ENCODE data around the gene PTK7. TPM values are rescaled to one million over a fixed set of nuclear protein-coding genes. Genes with fewer than 3 reads are reported as not detected.

Gene PTK7
- total RNA-seq, 4 donors from 2014 or later, result 4.4 to 22.3 (median 18.3) TPM

- Histone ChIP-seq H3K36me3 (no peaks in the 10 kb centered on the region), H3K27me3 (no peaks in the 10 kb centered on the region), H3K9me3 (no peaks in the 10 kb centered on the region), H3K27ac (peak overlapping the region in 1 of 4 donors; percentile 23), H3K4me1 (no peaks in the 10 kb centered on the region), H3K4me3 (no peak overlapping the region)
- TF ChIP-seq POLR2A (IDR thresholded peaks at IDR 0.05) (no peak), CTCF (IDR thresholded peaks at IDR 0.05) (no peak)
- DNase-seq, result peak in 1 of 3 donors; percentile 63
Observed at GRCh38 chr6:43120944-43121913, 45.1 kb downstream of the PTK7 start.

GRCh38 chr6:43122146-43122545 is 46.0 kb downstream of the PTK7 start:
- DNase-seq, result no peak
- Histone ChIP-seq H3K9me3 (no peaks in the 10 kb centered on the region), H3K4me3 (no peak overlapping the region), H3K36me3 (no peaks in the 10 kb centered on the region), H3K27me3 (no peaks in the 10 kb centered on the region), H3K27ac (no peak overlapping the region), H3K4me1 (no peaks in the 10 kb centered on the region)
- TF ChIP-seq CTCF (IDR thresholded peaks at IDR 0.05), result no peak
- TF ChIP-seq POLR2A (IDR thresholded peaks at IDR 0.05), result no peak

- Histone ChIP-seq H3K27ac (no peak overlapping the region), H3K36me3 (no peaks in the 10 kb centered on the region), H3K4me3 (no peak overlapping the region), H3K9me3 (no peaks in the 10 kb centered on the region), H3K4me1 (no peaks in the 10 kb centered on the region), H3K27me3 (no peaks in the 10 kb centered on the region)
- no peak for DNase-seq
- TF ChIP-seq POLR2A (IDR thresholded peaks at IDR 0.05), result no peak
- no peak for TF ChIP-seq CTCF (IDR thresholded peaks at IDR 0.05)
Observed at GRCh38 chr6:43123461-43124314, 47.6 kb downstream of the PTK7 start.

- TF ChIP-seq CTCF (IDR thresholded peaks at IDR 0.05) (no peak), POLR2A (IDR thresholded peaks at IDR 0.05) (no peak)
- no peaks in the 10 kb centered on the region for H3K9me3 ChIP-seq
- H3K27me3 ChIP-seq, result no peaks in the 10 kb centered on the region
- no peak overlapping the region for H3K4me3 ChIP-seq
- no peak overlapping the region for H3K27ac ChIP-seq
- no peaks in the 10 kb centered on the region for H3K4me1 ChIP-seq
- DNase-seq, result no peak
- no peaks in the 10 kb centered on the region for H3K36me3 ChIP-seq
Observed at GRCh38 chr6:43124481-43124880, 48.4 kb downstream of the PTK7 start.

GRCh38 chr6:43125119-43125518 is 49.0 kb downstream of the PTK7 start:
- no peaks in the 10 kb centered on the region for H3K36me3 ChIP-seq
- H3K4me1 ChIP-seq, result no peaks in the 10 kb centered on the region
- H3K9me3 ChIP-seq, result no peaks in the 10 kb centered on the region
- no peak for DNase-seq
- no peaks in the 10 kb centered on the region for H3K27me3 ChIP-seq
- TF ChIP-seq CTCF (IDR thresholded peaks at IDR 0.05), result no peak
- TF ChIP-seq POLR2A (IDR thresholded peaks at IDR 0.05), result no peak
- H3K4me3 ChIP-seq, result no peak overlapping the region
- H3K27ac ChIP-seq, result no peak overlapping the region

Measured in Peyer's patch (tissue), 4 donors.